ENCODE data around the gene CEP97.

GRCh38 chr3:101802179-101802578, 77.8 kb downstream of the CEP97 start:
- TF ChIP-seq POLR2AphosphoS5 (IDR thresholded peaks at IDR 0.05; ENCODE audit: low read depth, low read length) (no peak), POLR2A (IDR thresholded peaks at IDR 0.05; ENCODE audit: low read depth, low read length) (no peak), TAF1 (IDR thresholded peaks at IDR 0.05; ENCODE audit: borderline replicate concordance, low read depth, low read length) (no peak)

Measured in GM12892 (cell line).